A549 (cell line): ENCODE measurements around the gene POLK. TPM values are rescaled to one million over a fixed set of nuclear protein-coding genes. Genes with fewer than 3 reads are reported as not detected.
"Not testable (repeated sequence)": the region's sequence is repeated elsewhere in the genome, so short reads cannot be mapped to it uniquely, and the experiment has no call there.

Source experiments
- ATAC-seq, 2 experiments: fragments of 200-7000 bp in 1 of 2; fragments of >200 bp in 1 of 2; cut with Nextera tagmentation in 1 of 2; cut with Tn5 transposase in 1 of 2; 3 replicates each; pipeline versions ENCODE4 v1.8.0 to v1.9.1; 2018 to 2020; ENCODE audit warnings: mild to moderate bottlenecking in 1 of 2, moderate library complexity in 1 of 2
- CTCF ChIA-PET: fragments of 300-600 bp; sonication (Branson Sonifier 250); formaldehyde crosslinking; extraction: SDS; loops from one replicate; lab custom pipeline; 2021; ENCODE audit warnings: antibody characterized with exemption, inconsistent platforms; lab: Yijun Ruan, JAX
- POLR2A ChIA-PET: fragments of 350-600 bp; formaldehyde crosslinking; extraction: SDS; loops from one replicate; lab custom pipeline; 2021; ENCODE audit warnings: antibody characterized with exemption, inconsistent platforms; lab: Yijun Ruan, JAX
- DNase-seq, 2 experiments: peaks; one replicate each; pipeline versions ENCODE4 v3.0.0 to v3.0.0-alpha.2; 2011 to 2016; ENCODE audit warnings: low read depth in 1 of 2, low spot score in 1 of 2
- FAIRE-seq: peaks from 2 replicates; lab custom pipeline; 2011; peaks lifted over from hg19 to GRCh38; lab: Jason Lieb, UNC
- H3K27ac ChIP-seq, 2 experiments: fragments of >200 bp; sonication (Bioruptor Twin); formaldehyde crosslinking; 3 replicates each; pipeline ENCODE4 v1.5.1; 2016 to 2017
- H3K4me1 ChIP-seq: fragments of >200 bp; sonication (Bioruptor Twin); formaldehyde crosslinking; 3 replicates; pipeline ENCODE4 v1.6.1; 2016
- H3K4me2 ChIP-seq: fragments of >200 bp; sonication (Bioruptor Twin); formaldehyde crosslinking; 3 replicates; pipeline ENCODE4 v1.6.1; 2016
- H3K4me3 ChIP-seq: fragments of >200 bp; sonication (Bioruptor Twin); formaldehyde crosslinking; 3 replicates; pipeline ENCODE4 v1.5.1; 2016
- H3K9me3 ChIP-seq: fragments of >200 bp; sonication (Bioruptor Twin); formaldehyde crosslinking; 3 replicates; pipeline ENCODE4 v1.6.1; 2016
- BHLHE40 ChIP-seq: IDR thresholded peaks from 2 replicates; pipeline ENCODE4 v1.6.1; 2012; ENCODE audit warnings: low read depth, low read length, inconsistent platforms
- CBX8 ChIP-seq: fragments of 200-600 bp; sonication (generic); IDR thresholded peaks from 2 replicates; pipeline ENCODE4 v1.6.1; 2016
- E2F6 ChIP-seq: IDR thresholded peaks from 2 replicates; pipeline ENCODE4 v1.6.1; 2012; ENCODE audit warnings: low read depth, borderline replicate concordance
- EHMT2 ChIP-seq: fragments of 200-600 bp; sonication (generic); IDR thresholded peaks from 2 replicates; pipeline ENCODE4 v1.6.1; 2016; ENCODE audit warnings: antibody characterized with exemption, low read depth, mild to moderate bottlenecking, moderate library complexity
- ESRRA ChIP-seq: fragments of 150-350 bp; IDR thresholded peaks from 2 replicates; pipeline ENCODE4 v1.6.1; 2014; ENCODE audit warnings: mild to moderate bottlenecking, low read length, borderline replicate concordance
- FOSB ChIP-seq: fragments of 250-450 bp; sonication (Bioruptor Pico); IDR thresholded peaks from 2 replicates; pipeline ENCODE4 v1.5.0; 2020; ENCODE audit warnings: mild to moderate bottlenecking, moderate library complexity
- FOSL2 ChIP-seq, 2 experiments: fragments of 450-650 bp in 1 of 2; fragments of >200 bp in 1 of 2; sonication (Bioruptor Twin) in 1 of 2; formaldehyde crosslinking; IDR thresholded peaks; 2 replicates each; pipeline versions ENCODE4 v1.5.0 to v1.6.1; 2016 to 2020; ENCODE audit warnings: mild to moderate bottlenecking in 1 of 2, moderate library complexity in 1 of 2
- HDAC2 ChIP-seq: fragments of 200-600 bp; sonication (generic); IDR thresholded peaks from 2 replicates; pipeline ENCODE4 v1.6.1; 2016
- HOXB13 ChIP-seq: fragments of 250-450 bp; sonication (Bioruptor Pico); IDR thresholded peaks from 2 replicates; pipeline ENCODE4 v1.5.0; 2020; ENCODE audit warnings: low read depth, mild to moderate bottlenecking, moderate library complexity
- JUN ChIP-seq, 2 experiments: fragments of >200 bp; sonication (Bioruptor Twin); formaldehyde crosslinking; IDR thresholded peaks; 2 replicates in 1 of 2; 3 replicates in 1 of 2; pipeline ENCODE4 v1.6.1; 2016 to 2017
- JUNB ChIP-seq: fragments of >200 bp; sonication (Bioruptor Twin); formaldehyde crosslinking; IDR thresholded peaks from 2 replicates; pipeline ENCODE4 v1.6.1; 2016
- MAX ChIP-seq: IDR thresholded peaks from 2 replicates; pipeline ENCODE4 v1.6.1; 2012
- MAZ ChIP-seq: fragments of 150-350 bp; IDR thresholded peaks from 2 replicates; pipeline ENCODE4 v1.6.1; 2014; ENCODE audit warnings: antibody characterized with exemption, low read depth, low read length, borderline replicate concordance
- NPAS2 ChIP-seq: fragments of 250-450 bp; sonication (Bioruptor Pico); IDR thresholded peaks from 2 replicates; pipeline ENCODE4 v1.8.0; 2022; ENCODE audit warnings: mild to moderate bottlenecking, moderate library complexity, borderline replicate concordance
- NR3C1 ChIP-seq: fragments of >200 bp; sonication (Bioruptor Twin); formaldehyde crosslinking; IDR thresholded peaks from 3 replicates; pipeline ENCODE4 v1.6.1; 2017
- RAD21 ChIP-seq, 2 experiments: fragments of >200 bp in 1 of 2; sonication (Bioruptor Twin) in 1 of 2; formaldehyde crosslinking in 1 of 2; IDR thresholded peaks in 1 of 2; conservative IDR thresholded peaks in 1 of 2; 2 replicates in 1 of 2; 3 replicates in 1 of 2; pipeline ENCODE4 v1.6.1; 2012 to 2018; ENCODE audit warnings: inconsistent platforms in 1 of 2
- REST ChIP-seq: fragments of 200-600 bp; sonication (generic); IDR thresholded peaks from 2 replicates; pipeline ENCODE4 v1.6.1; 2016; ENCODE audit warnings: antibody characterized with exemption, mild to moderate bottlenecking, moderate library complexity
- RNF2 ChIP-seq: fragments of 200-600 bp; sonication (generic); IDR thresholded peaks from 2 replicates; pipeline ENCODE4 v1.6.1; 2016; ENCODE audit warnings: low read depth, mild to moderate bottlenecking, antibody characterized with exemption, moderate library complexity, borderline replicate concordance
- WGBS: methylation state at CpG from one replicate; pipeline ENCODE4 v1.1.6; 2017; ENCODE audit errors: missing lambda C conversion rate; 5-methylcytosine and 5-hydroxymethylcytosine counted together
- polyA plus RNA-seq, 4 experiments: library from polyadenylated mRNA; depleted of rRNA in 3 of 4; stranded (reverse); fragments of >200 nt; fragmentation: RNase III in 1 of 4; extraction: RNeasy Plus Mini Kit Qiagen cat#74134 plus additional on column Dnase treatment in 1 of 4; gene quantifications; 2 replicates in 3 of 4; 3 replicates in 1 of 4; pipeline ENCODE4 v1.2.3, GENCODE V29; 2011 to 2017
- TF ChIP-seq, protein P1 (sequence below): fragments of 450-650 bp; IDR thresholded peaks from 2 replicates; pipeline ENCODE4 v1.6.1; 2014; ENCODE audit warnings: antibody characterized with exemption

Gene POLK
- polyA plus RNA-seq, 2 of the 4 experiments (the other 2 are of a cell fraction) = 10.9 to 39.8 TPM

GRCh38 chr5:75601996-75602395 is 90.3 kb downstream of the POLK start:
- TF ChIP-seq RAD21 (conservative IDR thresholded peaks at IDR 0.05 in 1 of 2, IDR thresholded peaks at IDR 0.05 in 1 of 2) (no peak), NPAS2 (CRISPR knock-in tag) (no peak), RNF2 (no peak), REST (no peak), JUNB (no peak), NR3C1 (no peak), MAX (no peak), EHMT2 (no peak)
- FAIRE-seq (no peak), ATAC-seq (peak in 1 of 2 experiments; percentile 26; a peak in 2 of 6 replicates), DNase-seq (peak in 1 of 2 experiments; percentile 38)
- no peaks in the 10 kb centered on the region for H3K4me1 ChIP-seq
- no peak overlapping the region for H3K4me2 ChIP-seq
- H3K9me3 ChIP-seq = no peaks in the 10 kb centered on the region
- no peak overlapping the region for H3K4me3 ChIP-seq
- POLR2A ChIA-PET = no interaction called here
- CTCF ChIA-PET = interaction anchor here (1.0 kb wide), 1 partner anchor 92 kb away, joined by 3 read pairs; no protein-coding TSS in a partner anchor
- no peak overlapping the region for H3K27ac ChIP-seq
- 60% methylated on average over 3 of the region's 3 CpGs for WGBS

- TF ChIP-seq NPAS2 (CRISPR knock-in tag) = no peak
- no peak for TF ChIP-seq RAD21 (conservative IDR thresholded peaks at IDR 0.05 in 1 of 2, IDR thresholded peaks at IDR 0.05 in 1 of 2)
- no peak for TF ChIP-seq FOSL2 (IDR thresholded peaks at IDR 0.05)
- TF ChIP-seq FOSL2 (CRISPR knock-in tag; IDR thresholded peaks at IDR 0.05) = no peak
- TF ChIP-seq FOSB (CRISPR knock-in tag) = no peak
- no peak for TF ChIP-seq HOXB13 (CRISPR knock-in tag)
- no peak for TF ChIP-seq JUN (IDR thresholded peaks at IDR 0.05)
- DNase-seq (no peak), FAIRE-seq (no peak), ATAC-seq (no peak)
- CTCF ChIA-PET = no interaction called here
- H3K27ac ChIP-seq = no peak overlapping the region
- no peaks in the 10 kb centered on the region for H3K4me1 ChIP-seq
- H3K9me3 ChIP-seq = no peaks in the 10 kb centered on the region
- POLR2A ChIA-PET = no interaction called here
- no peak overlapping the region for H3K4me3 ChIP-seq
- H3K4me2 ChIP-seq = no peak overlapping the region
Measured at GRCh38 chr5:75603371-75603770, 91.7 kb downstream of the POLK start.

GRCh38 chr5:75603821-75604220 is 92.1 kb downstream of the POLK start:
- Histone ChIP-seq H3K4me1 (no peaks in the 10 kb centered on the region), H3K27ac (no peak overlapping the region), H3K4me2 (no peak overlapping the region), H3K4me3 (no peak overlapping the region), H3K9me3 (no peaks in the 10 kb centered on the region)
- CTCF ChIA-PET = no interaction called here
- ATAC-seq (no peak), DNase-seq (no peak), FAIRE-seq (no peak)
- WGBS = 89% methylated on average over 2 of the region's 2 CpGs
- TF ChIP-seq MAZ (no peak), CBX8 (no peak), E2F6 (no peak), FOSB (CRISPR knock-in tag) (no peak), ESRRA (no peak), HDAC2 (no peak), BHLHE40 (no peak), REST (no peak)
- TF ChIP-seq, protein P1, sequence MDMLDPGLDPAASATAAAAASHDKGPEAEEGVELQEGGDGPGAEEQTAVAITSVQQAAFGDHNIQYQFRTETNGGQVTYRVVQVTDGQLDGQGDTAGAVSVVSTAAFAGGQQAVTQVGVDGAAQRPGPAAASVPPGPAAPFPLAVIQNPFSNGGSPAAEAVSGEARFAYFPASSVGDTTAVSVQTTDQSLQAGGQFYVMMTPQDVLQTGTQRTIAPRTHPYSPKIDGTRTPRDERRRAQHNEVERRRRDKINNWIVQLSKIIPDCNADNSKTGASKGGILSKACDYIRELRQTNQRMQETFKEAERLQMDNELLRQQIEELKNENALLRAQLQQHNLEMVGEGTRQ = no peak
- POLR2A ChIA-PET = no interaction called here

DNA sequence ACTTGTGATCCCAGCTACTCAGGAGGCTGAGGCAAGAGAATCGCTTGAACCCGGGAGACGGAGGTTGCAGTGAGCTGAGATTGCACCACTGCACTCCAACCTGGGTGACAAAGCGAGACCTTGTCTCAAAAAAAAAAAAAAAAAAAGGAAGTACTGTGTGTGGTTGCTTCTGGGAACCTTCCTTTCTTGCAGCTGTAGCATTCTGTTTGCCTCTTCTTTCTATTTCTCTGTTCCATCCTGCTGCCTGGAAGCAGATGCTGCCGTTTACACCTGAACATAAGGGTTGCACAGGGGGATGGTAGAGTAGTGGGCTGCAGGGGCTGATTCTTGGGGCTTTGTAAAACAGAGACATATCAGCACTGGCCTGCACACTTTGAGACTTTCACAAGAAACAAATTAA is 95.7 kb downstream of the POLK start:
- H3K9me3 ChIP-seq, H3K27ac ChIP-seq, DNase-seq, FAIRE-seq, H3K4me2 ChIP-seq, H3K4me3 ChIP-seq, ATAC-seq: not testable (repeated sequence)
- ChIA-PET POLR2A (interaction anchor here (0.9 kb wide), 1 partner anchor 270 kb away, joined by 3 read pairs; the partner anchor contains the start of gene HMGCR), CTCF (interaction anchor here (0.9 to 1.6 kb wide), 2 partner anchors 20 to 74 kb away, joined by 3 to 4 read pairs; no protein-coding TSS in a partner anchor)
- peaks cover 12% of the 10 kb centered on the region for H3K4me1 ChIP-seq
- WGBS = 91% methylated on average over 5 of the region's 5 CpGs
